ENCODE results near the gene IL25. TPM values are rescaled to one million over a fixed set of nuclear protein-coding genes. Genes with fewer than 3 reads are reported as not detected.

The IL25 gene
- total RNA-seq, 1 donor from 2014 or later: not detected

GRCh38 chr14:23373041-23373440 lies 432 bp downstream of the IL25 start:
- H3K4me1 Mint-ChIP-seq: peaks cover 20% of the 10 kb centered on the region
- no peaks in the 10 kb centered on the region for H3K9me3 Mint-ChIP-seq
- no peak overlapping the region for H3K27ac Mint-ChIP-seq (ENCODE audit: unreplicated experiment)
- no peak overlapping the region for H3K4me3 Mint-ChIP-seq
- no peak for DNase-seq (ENCODE audit: low read depth, low spot score)
- TF ChIP-seq, protein P1, sequence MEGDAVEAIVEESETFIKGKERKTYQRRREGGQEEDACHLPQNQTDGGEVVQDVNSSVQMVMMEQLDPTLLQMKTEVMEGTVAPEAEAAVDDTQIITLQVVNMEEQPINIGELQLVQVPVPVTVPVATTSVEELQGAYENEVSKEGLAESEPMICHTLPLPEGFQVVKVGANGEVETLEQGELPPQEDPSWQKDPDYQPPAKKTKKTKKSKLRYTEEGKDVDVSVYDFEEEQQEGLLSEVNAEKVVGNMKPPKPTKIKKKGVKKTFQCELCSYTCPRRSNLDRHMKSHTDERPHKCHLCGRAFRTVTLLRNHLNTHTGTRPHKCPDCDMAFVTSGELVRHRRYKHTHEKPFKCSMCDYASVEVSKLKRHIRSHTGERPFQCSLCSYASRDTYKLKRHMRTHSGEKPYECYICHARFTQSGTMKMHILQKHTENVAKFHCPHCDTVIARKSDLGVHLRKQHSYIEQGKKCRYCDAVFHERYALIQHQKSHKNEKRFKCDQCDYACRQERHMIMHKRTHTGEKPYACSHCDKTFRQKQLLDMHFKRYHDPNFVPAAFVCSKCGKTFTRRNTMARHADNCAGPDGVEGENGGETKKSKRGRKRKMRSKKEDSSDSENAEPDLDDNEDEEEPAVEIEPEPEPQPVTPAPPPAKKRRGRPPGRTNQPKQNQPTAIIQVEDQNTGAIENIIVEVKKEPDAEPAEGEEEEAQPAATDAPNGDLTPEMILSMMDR (conservative IDR thresholded peaks at IDR 0.05): no peak
- no peaks in the 10 kb centered on the region for H3K36me3 Mint-ChIP-seq (ENCODE audit: low read depth)
- no peaks in the 10 kb centered on the region for H3K27me3 Mint-ChIP-seq (ENCODE audit: low read depth)

- no peak for DNase-seq (ENCODE audit: low read depth, low spot score)
- peaks cover 17% of the 10 kb centered on the region for H3K4me1 Mint-ChIP-seq
- H3K4me3 Mint-ChIP-seq: no peak overlapping the region
Measured at GRCh38 chr14:23375527-23376251, 3.1 kb downstream of the IL25 start.

DNA sequence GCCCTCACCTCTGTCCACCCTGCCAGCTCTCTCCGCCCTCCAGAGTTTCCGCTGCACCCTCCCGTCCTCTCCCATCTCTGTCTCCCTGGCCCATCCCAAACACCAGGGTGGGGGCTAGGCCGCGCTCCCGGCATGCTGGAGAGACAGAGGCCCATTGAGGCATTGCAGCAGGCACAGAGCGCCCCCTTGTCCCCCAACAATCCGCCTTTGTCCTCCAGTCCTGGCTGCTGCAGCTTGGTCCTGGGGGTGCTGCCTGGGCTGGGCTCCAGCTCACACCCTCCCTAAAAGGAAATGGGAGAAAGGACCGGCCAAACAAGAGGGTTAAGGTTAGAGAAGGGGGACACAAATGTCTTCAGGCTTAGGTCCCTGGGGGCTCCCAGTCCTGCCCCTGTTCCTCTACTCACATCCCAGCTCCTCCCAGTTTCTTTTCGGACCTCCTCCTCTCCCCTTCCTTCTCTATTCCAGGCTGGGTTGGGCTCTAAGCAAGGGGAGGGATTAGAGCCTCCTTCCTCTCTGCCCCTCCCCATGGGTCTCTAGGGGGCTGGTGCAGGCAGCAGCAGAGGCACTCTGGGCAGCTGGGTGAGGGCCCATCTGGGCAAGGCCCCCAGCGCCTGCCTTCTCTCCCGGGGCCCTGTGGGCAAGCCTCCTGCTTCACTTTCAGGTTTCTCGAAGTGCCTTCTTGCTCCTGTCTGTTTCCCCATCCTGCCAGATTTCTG lies 4.0 kb downstream of the IL25 start, which contains the start of gene CMTM5:
Gene CMTM5 (plus strand): TSS at position 565 of the 716 bp plus-strand sequence. CDS start 206 bp downstream, outside the sequence.
- peaks cover 17% of the 10 kb centered on the region for H3K4me1 Mint-ChIP-seq
- no peaks in the 10 kb centered on the region for H3K9me3 Mint-ChIP-seq
- H3K27ac Mint-ChIP-seq (ENCODE audit: unreplicated experiment): peak within 1 kb of the TSS; percentile 19
- no peaks in the 10 kb centered on the region for H3K36me3 Mint-ChIP-seq (ENCODE audit: low read depth)
- H3K27me3 Mint-ChIP-seq (ENCODE audit: low read depth): no peaks in the 10 kb centered on the region
- H3K4me3 Mint-ChIP-seq: peak within 1 kb of the TSS; percentile 19
- DNase-seq (ENCODE audit: low read depth, low spot score): peak; percentile 26
- TF ChIP-seq, protein P1 (conservative IDR thresholded peaks at IDR 0.05): no peak

More at GRCh38 chr14:23375527-23376251, 3.1 kb downstream of the IL25 start:
- H3K9me3 Mint-ChIP-seq: no peaks in the 10 kb centered on the region
- no peaks in the 10 kb centered on the region for H3K27me3 Mint-ChIP-seq (ENCODE audit: low read depth)
- TF ChIP-seq, protein P1 (conservative IDR thresholded peaks at IDR 0.05): no peak
- no peaks in the 10 kb centered on the region for H3K36me3 Mint-ChIP-seq (ENCODE audit: low read depth)
- H3K27ac Mint-ChIP-seq (ENCODE audit: unreplicated experiment): no peak overlapping the region

GRCh38 chr14:23377198-23377550 lies 4.6 kb downstream of the IL25 start:
- DNase-seq (ENCODE audit: low read depth, low spot score): no peak
- Mint-ChIP-seq H3K9me3 (no peaks in the 10 kb centered on the region), H3K27me3 (ENCODE audit: low read depth) (no peaks in the 10 kb centered on the region), H3K4me3 (no peak overlapping the region), H3K36me3 (ENCODE audit: low read depth) (no peaks in the 10 kb centered on the region), H3K4me1 (peaks cover 17% of the 10 kb centered on the region), H3K27ac (ENCODE audit: unreplicated experiment) (peak overlapping the region; percentile 19)
- TF ChIP-seq, protein P1 (conservative IDR thresholded peaks at IDR 0.05): no peak

GRCh38 chr14:23377573-23378563 lies 5.3 kb downstream of the IL25 start:
- Mint-ChIP-seq H3K27ac (ENCODE audit: unreplicated experiment) (peak overlapping the region; percentile 72), H3K27me3 (ENCODE audit: low read depth) (no peaks in the 10 kb centered on the region), H3K9me3 (no peaks in the 10 kb centered on the region), H3K4me1 (peaks cover 17% of the 10 kb centered on the region), H3K36me3 (ENCODE audit: low read depth) (no peaks in the 10 kb centered on the region), H3K4me3 (no peak overlapping the region)
- no peak for DNase-seq (ENCODE audit: low read depth, low spot score)
- TF ChIP-seq, protein P1 (conservative IDR thresholded peaks at IDR 0.05): no peak
